Neural progenitor cell (in vitro differentiated cells): ENCODE results near the gene RBM34.
"Not testable (repeated sequence)": the region's sequence is repeated elsewhere in the genome, so short reads cannot be mapped to it uniquely, and the experiment has no call there.

Source experiments
- EZH2 ChIP-seq: fragments of 200-600 bp; sonication (generic); IDR thresholded peaks from 2 replicates; pipeline ENCODE4 v1.6.1; 2017; ENCODE audit warnings: antibody characterized with exemption, mild to moderate bottlenecking, moderate library complexity
- TF ChIP-seq, protein P1 (sequence below): fragments of 200-600 bp; sonication (generic); IDR thresholded peaks from 2 replicates; pipeline ENCODE4 v1.5.1; 2017; ENCODE audit warnings: antibody characterized with exemption, mild to moderate bottlenecking

DNA sequence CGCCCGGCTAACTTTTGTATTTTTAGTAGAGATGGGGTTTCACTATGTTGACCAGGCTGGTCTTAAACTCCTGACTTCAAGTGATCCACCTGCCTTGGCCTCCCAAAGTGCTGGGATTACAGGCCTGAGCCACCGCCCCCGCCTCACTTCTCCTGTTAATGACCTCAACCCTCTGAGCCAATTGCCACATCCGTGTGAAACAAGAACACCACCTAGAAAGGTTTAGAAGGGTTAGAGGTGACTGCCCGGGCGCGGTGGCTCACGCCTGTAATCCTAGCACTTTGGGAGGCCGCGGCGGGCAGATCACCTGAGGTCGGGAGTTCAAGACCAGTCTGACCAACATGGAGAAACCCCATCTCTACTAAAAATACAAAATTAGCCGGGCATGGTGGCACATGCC lies 68.6 kb downstream of the RBM34 start:
- TF ChIP-seq, protein P1, sequence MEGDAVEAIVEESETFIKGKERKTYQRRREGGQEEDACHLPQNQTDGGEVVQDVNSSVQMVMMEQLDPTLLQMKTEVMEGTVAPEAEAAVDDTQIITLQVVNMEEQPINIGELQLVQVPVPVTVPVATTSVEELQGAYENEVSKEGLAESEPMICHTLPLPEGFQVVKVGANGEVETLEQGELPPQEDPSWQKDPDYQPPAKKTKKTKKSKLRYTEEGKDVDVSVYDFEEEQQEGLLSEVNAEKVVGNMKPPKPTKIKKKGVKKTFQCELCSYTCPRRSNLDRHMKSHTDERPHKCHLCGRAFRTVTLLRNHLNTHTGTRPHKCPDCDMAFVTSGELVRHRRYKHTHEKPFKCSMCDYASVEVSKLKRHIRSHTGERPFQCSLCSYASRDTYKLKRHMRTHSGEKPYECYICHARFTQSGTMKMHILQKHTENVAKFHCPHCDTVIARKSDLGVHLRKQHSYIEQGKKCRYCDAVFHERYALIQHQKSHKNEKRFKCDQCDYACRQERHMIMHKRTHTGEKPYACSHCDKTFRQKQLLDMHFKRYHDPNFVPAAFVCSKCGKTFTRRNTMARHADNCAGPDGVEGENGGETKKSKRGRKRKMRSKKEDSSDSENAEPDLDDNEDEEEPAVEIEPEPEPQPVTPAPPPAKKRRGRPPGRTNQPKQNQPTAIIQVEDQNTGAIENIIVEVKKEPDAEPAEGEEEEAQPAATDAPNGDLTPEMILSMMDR: not testable (repeated sequence)
- TF ChIP-seq EZH2: not testable (repeated sequence)
